Measurements from ENCODE around the gene GALNT9. TPM values are rescaled to one million over a fixed set of nuclear protein-coding genes. Genes with fewer than 3 reads are reported as not detected.

Gene GALNT9
- total RNA-seq, 8 experiments from 2014 or later: 0.40 to 23.8 (median 1.3) TPM

DNA sequence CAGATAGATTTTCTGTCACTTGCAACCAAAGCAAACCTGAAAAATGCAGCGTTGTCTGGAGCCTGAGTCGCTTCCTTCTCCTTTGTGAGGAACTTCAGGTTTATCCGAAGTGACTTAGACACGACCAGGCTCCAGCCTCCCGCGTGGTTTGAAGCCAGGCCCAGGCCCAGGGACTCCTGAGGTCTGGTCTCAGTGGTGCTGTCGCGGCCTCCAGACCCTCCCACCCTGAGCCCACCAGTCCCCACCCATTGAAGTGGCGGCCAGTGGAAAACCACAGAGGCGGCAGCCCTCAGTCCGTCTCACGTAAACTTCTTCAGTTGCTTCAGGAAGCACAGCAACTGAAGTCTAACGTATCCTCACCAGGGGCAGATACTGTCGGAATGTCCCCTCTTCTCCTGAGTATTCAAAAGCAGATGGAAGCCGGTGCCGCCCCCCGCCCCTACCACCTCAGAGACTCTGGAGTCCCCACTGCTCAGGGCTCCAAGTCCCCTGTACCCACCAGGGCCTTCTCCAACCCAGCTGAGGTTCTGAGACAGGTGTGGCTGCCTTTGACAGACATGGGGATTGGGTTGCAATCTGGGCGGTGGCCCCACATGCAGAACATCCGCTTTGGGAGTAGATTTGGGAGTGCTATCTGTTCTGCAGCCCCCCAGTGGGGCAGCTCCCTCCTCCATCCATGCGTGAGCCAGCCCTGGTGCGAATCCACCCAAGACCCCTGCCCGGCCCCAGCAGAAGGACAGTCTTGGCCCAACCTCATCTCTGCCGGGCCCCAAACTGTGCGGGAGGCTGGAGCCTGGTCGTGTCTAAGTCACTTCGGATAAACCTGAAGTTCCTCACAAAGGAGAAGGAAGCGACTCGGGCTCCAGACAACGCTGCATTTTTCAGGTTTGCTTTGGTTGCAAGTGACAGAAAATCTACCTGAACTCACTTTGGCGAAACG is 26.6 kb upstream of the GALNT9 start:
- no peak for ATAC-seq (replicated peaks in 6 of 8)
- in situ Hi-C loops (cut with MboI; ENCODE audit: low pct_unique_long_range_greater_than_20kb in 2 of 9, low sequenced_read_pairs in 9 of 9, unreplicated experiment in 9 of 9): no loop called here
- no peak overlapping the region for H3K27ac ChIP-seq
- 39 to 80% (median 56%) methylated on average over 3 to 17 of the region's 31 CpGs; no CpG with 5 or more reads in 4 of the 10 experiments for WGBS, 10 experiments
- H3K4me1 ChIP-seq (replicated peaks in 1 of 2): peaks cover 0 to 24% of the 10 kb centered on the region in 2 donors
- no peak overlapping the region for H3K4me3 ChIP-seq

DNA sequence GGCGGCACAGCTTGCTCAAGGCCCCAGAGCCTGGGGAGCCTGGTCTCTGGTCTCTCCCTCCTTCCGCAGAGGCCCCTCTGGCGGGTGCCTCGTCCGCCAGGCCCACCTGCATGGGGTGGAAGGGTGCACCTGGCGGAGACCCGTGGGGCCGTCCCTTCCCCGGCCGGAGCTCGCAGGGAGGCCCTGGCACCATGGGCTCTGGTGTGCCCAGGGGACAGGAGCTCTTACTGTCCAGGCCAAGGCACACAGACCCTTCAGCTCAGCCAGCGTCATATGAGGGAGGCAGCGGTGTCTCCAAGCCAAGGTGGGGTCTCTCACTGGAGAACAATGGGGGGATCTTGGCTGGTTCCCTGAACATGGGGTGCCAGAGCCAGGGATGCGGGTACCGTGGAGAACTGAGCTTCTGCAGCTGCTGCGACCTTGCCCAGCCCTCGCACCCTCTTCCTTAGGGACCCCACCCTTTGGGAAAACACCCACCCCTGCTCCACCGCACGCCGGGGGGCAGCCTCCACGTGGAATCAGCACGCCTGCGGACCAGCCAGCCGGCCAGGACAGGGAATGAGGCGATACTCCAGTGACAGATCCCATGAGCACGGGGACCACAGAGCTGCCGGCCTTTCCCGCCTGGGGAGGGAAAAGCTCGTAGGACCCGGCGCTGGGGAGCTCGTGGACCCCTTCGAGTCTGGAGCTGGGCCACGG is 25.7 kb upstream of the GALNT9 start:
- no peak for ATAC-seq (replicated peaks in 6 of 8)
- in situ Hi-C loops (cut with MboI; ENCODE audit: low pct_unique_long_range_greater_than_20kb in 2 of 9, low sequenced_read_pairs in 9 of 9, unreplicated experiment in 9 of 9): no loop called here
- 42 to 82% (median 76%) methylated on average over 5 to 14 of the region's 34 CpGs; no CpG with 5 or more reads in 5 of the 10 experiments for WGBS, 10 experiments
- Histone ChIP-seq H3K4me1 (replicated peaks in 1 of 2) (peaks cover 0 to 18% of the 10 kb centered on the region in 2 donors), H3K4me3 (no peak overlapping the region), H3K27ac (no peak overlapping the region)

DNA sequence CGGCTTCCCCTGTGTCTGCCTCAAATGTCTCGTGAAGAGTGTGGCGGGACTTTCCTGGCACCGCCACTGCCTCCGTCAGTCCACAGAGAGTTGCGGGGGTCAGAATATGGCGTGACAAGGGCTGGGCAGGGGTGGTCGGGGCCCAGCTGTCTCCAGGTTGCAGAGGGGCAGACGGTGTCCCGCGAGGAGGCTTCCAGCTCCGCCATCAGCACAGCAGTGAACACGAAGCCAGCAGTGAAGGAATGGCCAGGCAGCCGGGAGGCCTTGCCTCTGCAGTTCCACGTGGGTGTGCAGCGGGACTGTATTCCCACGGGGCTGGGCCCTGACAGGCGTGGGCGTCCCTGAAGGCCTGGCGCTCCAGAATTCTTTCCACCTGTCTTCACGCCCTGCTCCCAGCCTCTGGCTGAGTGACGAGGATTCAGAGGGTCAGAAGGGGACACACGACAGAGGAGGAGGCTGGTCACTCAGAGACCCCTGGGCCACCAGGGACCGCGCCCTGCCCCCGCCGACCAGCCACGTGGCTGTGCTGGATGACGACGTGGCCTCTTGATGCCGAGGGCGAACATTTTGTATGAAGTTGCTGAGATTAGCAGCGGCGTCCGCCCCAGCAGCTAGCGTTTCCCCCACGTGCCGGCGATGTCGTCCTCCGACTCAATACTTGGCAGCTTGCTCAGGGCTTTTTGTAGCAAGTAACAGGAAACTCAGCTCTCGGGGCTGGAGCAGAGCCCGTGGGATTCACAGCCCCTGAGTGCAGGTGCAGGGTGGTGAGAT is 25.0 kb upstream of the GALNT9 start:
- Histone ChIP-seq H3K4me1 (replicated peaks in 1 of 2) (peaks cover 0 to 16% of the 10 kb centered on the region in 2 donors), H3K27ac (no peak overlapping the region), H3K4me3 (no peak overlapping the region)
- in situ Hi-C loops (cut with MboI; ENCODE audit: low pct_unique_long_range_greater_than_20kb in 2 of 9, low sequenced_read_pairs in 9 of 9, unreplicated experiment in 9 of 9): no loop called here
- peak in 4 of 8 experiments; percentile 18 to 48 (median 35) for ATAC-seq (replicated peaks in 6 of 8)
- WGBS, 10 experiments: 55 to 100% (median 75%) methylated on average over 2 to 20 of the region's 43 CpGs; no CpG with 5 or more reads in 3 of the 10 experiments

DNA sequence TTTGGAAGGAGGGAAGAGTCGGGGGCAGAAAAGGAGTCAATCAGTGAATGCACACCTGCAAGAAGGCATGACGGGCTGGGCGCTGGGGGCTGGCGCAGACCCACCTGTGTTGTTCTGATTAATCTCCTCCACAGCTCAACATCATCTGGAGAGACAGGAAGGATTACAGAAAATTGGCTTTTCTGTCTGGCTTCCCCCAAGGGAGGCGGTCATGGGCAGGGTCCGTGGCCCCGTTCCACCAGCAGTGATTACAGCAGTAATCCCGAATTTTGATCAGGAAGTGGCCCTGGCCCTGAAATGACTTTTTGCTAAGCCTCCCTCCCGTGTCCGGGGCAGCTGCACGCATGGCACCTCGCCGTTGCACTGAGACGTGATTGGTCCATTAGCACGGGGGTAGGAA is 24.4 kb upstream of the GALNT9 start:
- in situ Hi-C loops (cut with MboI; ENCODE audit: low pct_unique_long_range_greater_than_20kb in 2 of 9, low sequenced_read_pairs in 9 of 9, unreplicated experiment in 9 of 9): no loop called here
- WGBS, 10 experiments: 40 to 89% (median 80%) methylated on average over 3 to 6 of the region's 15 CpGs; no CpG with 5 or more reads in 5 of the 10 experiments
- H3K4me3 ChIP-seq: no peak overlapping the region
- H3K4me1 ChIP-seq (replicated peaks in 1 of 2): peaks cover 0 to 16% of the 10 kb centered on the region in 2 donors
- ATAC-seq (replicated peaks in 6 of 8): no peak
- no peak overlapping the region for H3K27ac ChIP-seq

DNA sequence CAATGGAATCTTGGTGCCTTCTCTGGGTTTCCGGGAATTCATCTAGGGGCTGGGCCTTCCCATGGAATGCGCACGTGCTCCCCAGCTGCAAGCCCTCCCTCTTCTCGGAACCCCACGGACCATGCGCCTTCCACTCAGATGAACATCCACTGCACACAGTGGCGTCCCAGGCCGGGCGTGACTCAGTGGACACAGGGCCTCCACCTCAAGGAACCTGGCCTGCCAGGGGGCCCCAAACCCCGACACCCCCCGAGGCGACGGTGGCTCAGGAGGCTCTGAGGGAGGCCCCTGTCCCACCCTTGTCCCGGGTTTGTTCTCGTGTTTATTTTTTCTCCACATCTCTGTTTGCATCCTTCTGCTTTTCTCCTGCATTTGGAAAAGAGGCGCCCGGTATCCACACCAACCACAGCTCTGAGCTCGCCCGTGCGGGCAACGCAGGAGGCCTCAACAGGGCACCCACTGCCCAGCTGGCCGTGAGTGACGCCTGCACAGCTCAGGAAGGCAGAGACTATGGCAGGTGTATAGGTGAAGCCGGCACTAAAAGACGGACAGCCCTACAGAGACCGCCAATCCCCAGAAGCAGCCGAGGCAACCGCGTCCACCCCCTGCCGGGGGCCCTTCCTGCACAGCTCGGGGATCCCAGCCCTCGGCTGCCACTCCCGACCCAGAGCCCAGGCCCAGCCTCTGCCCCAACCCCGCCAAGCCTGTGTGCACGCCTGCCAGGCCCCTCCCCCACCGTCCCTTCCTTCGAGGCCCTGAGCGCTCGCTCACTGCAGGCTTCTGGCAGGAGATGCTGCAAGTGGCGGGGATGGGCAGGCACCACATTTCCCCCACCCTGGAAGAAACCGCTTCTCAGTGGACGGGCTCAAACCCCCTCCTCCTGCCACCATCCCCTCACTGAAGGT is 23.8 kb upstream of the GALNT9 start:
- peak in 5 of 8 experiments; percentile 29 to 55 (median 41) for ATAC-seq (replicated peaks in 6 of 8)
- in situ Hi-C loops (cut with MboI; ENCODE audit: low pct_unique_long_range_greater_than_20kb in 2 of 9, low sequenced_read_pairs in 9 of 9, unreplicated experiment in 9 of 9): no loop called here
- Histone ChIP-seq H3K4me3 (no peak overlapping the region), H3K27ac (no peak overlapping the region), H3K4me1 (replicated peaks in 1 of 2) (peaks cover 0 to 16% of the 10 kb centered on the region in 2 donors)
- WGBS, 10 experiments: 27 to 70% (median 55%) methylated on average over 3 to 7 of the region's 42 CpGs; no CpG with 5 or more reads in 5 of the 10 experiments

DNA sequence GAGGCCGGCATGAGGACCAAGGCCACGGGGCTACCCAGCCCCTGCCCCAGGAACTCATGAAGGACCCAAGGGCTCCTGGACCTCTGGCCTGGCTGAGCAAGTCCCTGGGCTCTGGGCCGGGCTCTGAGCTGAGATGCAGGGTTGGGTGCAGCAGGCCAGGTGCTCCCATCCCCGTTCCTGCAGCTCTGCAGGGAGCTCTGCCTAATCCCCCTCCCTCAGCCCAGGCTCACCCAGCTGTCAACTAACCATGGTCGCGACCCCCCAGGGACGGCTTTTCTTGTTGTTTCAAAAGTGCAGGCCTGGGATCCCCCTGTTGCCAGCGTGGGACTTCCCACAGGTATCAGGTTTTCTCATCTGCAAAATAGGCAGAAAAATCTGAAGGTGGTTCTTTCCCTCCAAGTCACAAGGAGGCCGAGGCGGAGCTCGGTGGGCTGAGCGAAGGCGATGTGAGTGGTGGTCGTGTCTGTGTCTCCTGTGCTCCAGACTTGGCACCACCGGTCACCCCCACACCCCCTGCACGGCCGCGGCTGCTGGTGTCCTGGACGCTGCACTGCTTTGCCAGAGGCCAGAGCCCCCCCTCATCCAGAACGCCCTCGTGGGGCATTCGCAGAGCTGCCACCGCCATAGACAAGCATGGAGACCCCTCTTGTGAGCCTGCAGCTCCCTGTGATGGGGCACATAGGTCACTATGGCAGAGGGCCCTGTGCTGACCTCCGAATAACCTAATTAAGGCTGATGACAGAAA is 22.5 kb upstream of the GALNT9 start:
- H3K27ac ChIP-seq: no peak overlapping the region
- in situ Hi-C loops (cut with MboI; ENCODE audit: low pct_unique_long_range_greater_than_20kb in 2 of 9, low sequenced_read_pairs in 9 of 9, unreplicated experiment in 9 of 9): no loop called here
- ATAC-seq (replicated peaks in 6 of 8): no peak
- WGBS, 10 experiments: 0 to 92% (median 81%) methylated on average over 2 to 8 of the region's 24 CpGs; no CpG with 5 or more reads in 3 of the 10 experiments
- no peak overlapping the region for H3K4me3 ChIP-seq
- peaks cover 0 to 14% of the 10 kb centered on the region in 2 donors for H3K4me1 ChIP-seq (replicated peaks in 1 of 2)

DNA sequence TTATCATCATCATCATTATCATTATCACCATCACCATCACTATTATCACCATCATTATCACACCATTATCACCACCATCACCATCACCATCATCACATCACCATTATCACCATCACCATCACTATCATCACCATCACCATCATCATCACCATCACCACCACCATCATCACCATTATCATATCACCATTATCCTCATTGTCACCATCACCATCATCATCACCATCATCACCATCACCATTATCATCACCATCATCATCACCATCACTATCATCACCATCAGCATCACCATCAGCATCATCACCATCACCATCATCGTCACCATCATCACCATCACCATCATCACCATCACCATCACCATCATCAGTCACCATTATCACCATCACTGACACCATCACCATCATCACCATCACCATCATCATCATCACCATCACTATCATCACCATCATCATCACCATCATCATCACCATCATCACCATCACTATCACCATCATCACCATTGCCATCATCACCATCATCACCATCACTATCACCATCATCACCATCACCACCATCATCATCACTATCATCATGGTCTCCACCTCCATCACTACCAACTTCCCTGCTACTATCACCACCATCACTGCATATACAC is 20.2 kb upstream of the GALNT9 start:
- 0 to 100% (median 40%) methylated on average over 1 of the region's 1 CpG for WGBS, 10 experiments
- peaks cover 16 to 24% of the 10 kb centered on the region in 2 donors for H3K4me1 ChIP-seq (replicated peaks in 1 of 2)
- H3K27ac ChIP-seq: no peak overlapping the region
- in situ Hi-C loops (cut with MboI; ENCODE audit: low pct_unique_long_range_greater_than_20kb in 2 of 9, low sequenced_read_pairs in 9 of 9, unreplicated experiment in 9 of 9): no loop called here
- no peak for ATAC-seq (replicated peaks in 6 of 8)
- no peak overlapping the region for H3K4me3 ChIP-seq

DNA sequence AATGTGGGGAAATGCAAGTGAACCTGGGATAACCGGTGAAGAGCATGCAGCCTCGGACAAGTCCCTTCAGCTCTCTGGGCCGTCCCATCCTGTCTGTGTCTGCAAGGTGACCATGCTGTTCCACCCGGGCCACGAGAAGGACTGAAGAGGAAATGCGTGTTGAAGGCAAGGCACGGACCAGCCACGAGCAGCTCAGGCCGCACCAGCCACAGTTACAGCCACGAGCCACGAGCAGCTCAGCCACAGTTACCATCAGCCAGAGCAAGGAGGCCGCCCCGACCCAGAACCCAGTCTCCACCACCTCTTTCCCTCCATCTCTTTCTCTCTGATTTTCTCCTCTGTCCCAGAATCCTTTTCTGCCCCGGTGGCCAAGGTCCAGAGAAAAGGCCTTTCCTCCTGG is 18.8 kb upstream of the GALNT9 start:
- peaks cover 30 to 31% of the 10 kb centered on the region in 2 donors for H3K4me1 ChIP-seq (replicated peaks in 1 of 2)
- in situ Hi-C loops (cut with MboI; ENCODE audit: low pct_unique_long_range_greater_than_20kb in 2 of 9, low sequenced_read_pairs in 9 of 9, unreplicated experiment in 9 of 9): no loop called here
- no peak for ATAC-seq (replicated peaks in 6 of 8)
- no peak overlapping the region for H3K4me3 ChIP-seq
- 0 to 100% (median 50%) methylated on average over 1 to 5 of the region's 14 CpGs; no CpG with 5 or more reads in 4 of the 10 experiments for WGBS, 10 experiments
- H3K27ac ChIP-seq: no peak overlapping the region

DNA sequence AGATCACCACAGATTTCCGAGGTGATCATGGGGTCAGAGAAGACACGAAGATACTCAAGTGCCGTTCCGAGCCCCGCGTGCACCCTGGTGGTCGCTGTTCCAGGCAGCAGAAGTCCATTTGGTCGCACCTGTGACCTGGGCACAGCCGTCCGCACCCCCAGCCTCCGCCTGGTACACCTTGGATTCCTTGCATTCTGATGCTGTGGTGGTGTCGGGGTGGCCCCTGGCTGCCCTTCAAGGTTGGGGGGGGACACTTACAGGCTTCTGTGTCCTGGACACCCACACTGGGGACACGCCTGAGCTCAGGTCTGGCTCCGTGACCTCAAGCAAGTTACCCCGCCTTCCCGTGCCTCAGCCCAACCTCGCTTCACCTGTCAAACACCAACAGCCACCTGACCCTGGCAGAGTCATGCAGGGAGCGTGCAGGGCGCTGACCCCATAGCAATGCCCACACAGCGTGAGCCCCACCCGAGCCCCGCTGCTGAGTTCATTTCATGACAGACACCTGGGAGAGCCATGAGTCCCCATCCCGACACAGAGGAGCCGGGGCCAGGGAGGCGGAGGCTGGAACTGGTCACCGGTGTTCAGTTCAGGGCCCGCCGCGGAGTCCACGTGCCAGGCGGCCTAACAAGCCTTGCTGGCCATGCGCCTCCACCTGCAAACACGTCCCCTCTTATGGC is 17.9 kb upstream of the GALNT9 start:
- H3K27ac ChIP-seq: no peak overlapping the region
- ATAC-seq (replicated peaks in 6 of 8): no peak
- no peak overlapping the region for H3K4me3 ChIP-seq
- in situ Hi-C loops (cut with MboI; ENCODE audit: low pct_unique_long_range_greater_than_20kb in 2 of 9, low sequenced_read_pairs in 9 of 9, unreplicated experiment in 9 of 9): no loop called here
- peaks cover 34 to 38% of the 10 kb centered on the region in 2 donors for H3K4me1 ChIP-seq (replicated peaks in 1 of 2)
- 40 to 92% (median 69%) methylated on average over 1 to 15 of the region's 33 CpGs; no CpG with 5 or more reads in 3 of the 10 experiments for WGBS, 10 experiments

DNA sequence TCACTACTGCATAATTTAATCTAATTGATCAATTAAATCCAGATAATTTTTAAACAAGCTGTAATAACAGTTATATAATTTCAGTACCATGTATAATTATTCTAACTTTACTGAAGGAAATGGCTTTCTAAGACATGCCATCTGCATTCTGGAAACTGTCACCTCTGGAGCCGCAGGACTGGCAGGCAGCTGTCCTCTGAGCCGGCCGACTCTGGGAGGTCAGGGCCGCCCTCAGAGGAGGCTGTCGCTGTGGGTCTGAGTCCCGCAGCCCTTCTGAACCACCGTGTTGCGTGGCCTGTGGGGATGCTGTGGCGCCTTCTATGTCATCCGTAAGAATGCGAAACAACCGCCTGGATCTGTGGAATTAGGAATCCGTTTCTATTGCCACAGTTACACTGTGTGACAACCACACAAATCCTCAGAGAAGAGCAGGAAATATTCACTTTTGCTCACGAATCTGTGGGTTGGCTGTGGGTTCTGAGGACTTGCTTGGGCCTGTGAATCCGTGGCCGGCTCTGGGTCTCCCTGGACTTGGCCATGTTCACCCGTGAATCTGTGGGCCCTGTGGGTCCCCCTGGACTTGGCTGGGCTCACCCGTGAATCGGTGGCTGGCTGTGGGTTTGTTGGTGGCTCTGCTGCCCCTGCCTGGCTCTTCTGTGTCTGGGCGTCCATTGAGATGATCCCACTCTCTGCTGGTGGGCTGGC is 17.2 kb upstream of the GALNT9 start:
- no peak for ATAC-seq (replicated peaks in 6 of 8)
- peaks cover 38 to 45% of the 10 kb centered on the region in 2 donors for H3K4me1 ChIP-seq (replicated peaks in 1 of 2)
- H3K27ac ChIP-seq: peak overlapping the region in 1 of 2 donors; percentile 23
- no peak overlapping the region for H3K4me3 ChIP-seq
- 23 to 100% (median 67%) methylated on average over 1 to 11 of the region's 20 CpGs; no CpG with 5 or more reads in 3 of the 10 experiments for WGBS, 10 experiments
- in situ Hi-C loops (cut with MboI; ENCODE audit: low pct_unique_long_range_greater_than_20kb in 2 of 9, low sequenced_read_pairs in 9 of 9, unreplicated experiment in 9 of 9): no loop called here
